ENCODE results near the gene GNA14.

The GNA14 gene

DNA sequence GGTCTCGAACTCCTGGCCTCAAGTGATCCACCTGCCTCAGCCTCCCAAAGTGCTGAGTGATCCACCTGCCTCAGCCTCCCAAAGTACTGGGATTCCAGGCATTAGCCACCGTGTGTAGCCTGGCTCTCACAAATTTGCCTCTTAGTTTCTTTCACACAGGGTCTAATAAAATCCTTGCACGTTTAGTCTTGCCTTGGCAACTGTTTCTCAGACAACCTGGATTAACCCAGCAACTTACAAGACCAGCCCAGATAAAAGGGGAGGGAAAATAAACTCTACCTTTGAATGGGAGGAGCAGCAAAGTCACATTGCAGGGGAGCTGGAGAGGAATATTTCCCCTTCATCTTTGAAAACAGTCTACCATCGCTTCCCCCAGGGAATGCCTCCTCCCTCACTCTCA lies 29.3 kb upstream of the GNA14 start:
- Histone ChIP-seq H3K27ac (ENCODE audit: low read depth in 2 of 2, low read length in 2 of 2) (no peak overlapping the region), H3K9me3 (ENCODE audit: control insufficient read depth in 2 of 2, low read length in 2 of 2) (no peaks in the 10 kb centered on the region), H3K4me3 (ENCODE audit: low read length in 2 of 2) (no peak overlapping the region), H3K9ac (ENCODE audit: low read depth in 1 of 2, low read length in 2 of 2) (no peak overlapping the region), H3K4me1 (ENCODE audit: control insufficient read depth in 2 of 2, insufficient read depth in 2 of 2, low read length in 2 of 2) (peaks cover 0 to 2% of the 10 kb centered on the region in 2 donors), H3K36me3 (ENCODE audit: control insufficient read depth in 2 of 2, insufficient read depth in 2 of 2, low read length in 2 of 2) (no peaks in the 10 kb centered on the region), H3K27me3 (ENCODE audit: control insufficient read depth in 2 of 2, insufficient read depth in 2 of 2, low read length in 2 of 2) (no peaks in the 10 kb centered on the region)

- H3K9me3 ChIP-seq (ENCODE audit: control insufficient read depth in 2 of 2, low read length in 2 of 2), result no peaks in the 10 kb centered on the region
- H3K4me1 ChIP-seq (ENCODE audit: control insufficient read depth in 2 of 2, insufficient read depth in 2 of 2, low read length in 2 of 2), result peaks cover 0 to 2% of the 10 kb centered on the region in 2 donors
- H3K9ac ChIP-seq (ENCODE audit: low read depth in 1 of 2, low read length in 2 of 2), result no peak overlapping the region
- H3K27me3 ChIP-seq (ENCODE audit: control insufficient read depth in 2 of 2, insufficient read depth in 2 of 2, low read length in 2 of 2), result no peaks in the 10 kb centered on the region
- H3K4me3 ChIP-seq (ENCODE audit: low read length in 2 of 2), result no peak overlapping the region
- peak overlapping the region; percentile 18 to 47 for H3K27ac ChIP-seq (ENCODE audit: low read depth in 2 of 2, low read length in 2 of 2)
- no peaks in the 10 kb centered on the region for H3K36me3 ChIP-seq (ENCODE audit: control insufficient read depth in 2 of 2, insufficient read depth in 2 of 2, low read length in 2 of 2)
Observed at GRCh38 chr9:77673941-77674791, 26.0 kb upstream of the GNA14 start.

DNA sequence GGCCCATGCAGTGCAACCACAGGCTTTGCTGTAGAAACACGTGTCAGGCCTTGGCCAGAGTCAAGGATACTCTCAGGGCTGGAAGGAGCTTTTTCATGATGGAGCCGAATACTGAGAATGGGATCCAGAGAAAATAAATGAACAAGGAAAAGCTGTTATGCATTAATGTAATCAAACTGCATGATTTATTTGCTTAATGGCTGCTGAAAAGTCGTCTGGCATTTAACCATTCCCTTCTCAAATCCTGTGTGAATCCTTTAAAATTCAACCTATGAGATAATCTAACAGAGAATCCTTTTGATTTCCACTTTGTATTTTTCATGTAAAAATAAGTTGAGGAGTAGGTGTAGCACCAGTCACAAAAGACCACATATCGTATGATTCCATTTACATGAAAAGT lies 24.1 kb upstream of the GNA14 start:
- Histone ChIP-seq H3K9ac (ENCODE audit: low read depth in 1 of 2, low read length in 2 of 2) (no peak overlapping the region), H3K36me3 (ENCODE audit: control insufficient read depth in 2 of 2, insufficient read depth in 2 of 2, low read length in 2 of 2) (no peaks in the 10 kb centered on the region), H3K4me1 (ENCODE audit: control insufficient read depth in 2 of 2, insufficient read depth in 2 of 2, low read length in 2 of 2) (no peaks in the 10 kb centered on the region), H3K27ac (ENCODE audit: low read depth in 2 of 2, low read length in 2 of 2) (no peak overlapping the region), H3K4me3 (ENCODE audit: low read length in 2 of 2) (no peak overlapping the region), H3K9me3 (ENCODE audit: control insufficient read depth in 2 of 2, low read length in 2 of 2) (no peaks in the 10 kb centered on the region), H3K27me3 (ENCODE audit: control insufficient read depth in 2 of 2, insufficient read depth in 2 of 2, low read length in 2 of 2) (no peaks in the 10 kb centered on the region)

- H3K4me3 ChIP-seq (ENCODE audit: low read length in 2 of 2), result no peak overlapping the region
- no peak overlapping the region for H3K27ac ChIP-seq (ENCODE audit: low read depth in 2 of 2, low read length in 2 of 2)
- H3K9me3 ChIP-seq (ENCODE audit: control insufficient read depth in 2 of 2, low read length in 2 of 2), result no peaks in the 10 kb centered on the region
- no peak overlapping the region for H3K9ac ChIP-seq (ENCODE audit: low read depth in 1 of 2, low read length in 2 of 2)
- H3K27me3 ChIP-seq (ENCODE audit: control insufficient read depth in 2 of 2, insufficient read depth in 2 of 2, low read length in 2 of 2), result no peaks in the 10 kb centered on the region
- H3K4me1 ChIP-seq (ENCODE audit: control insufficient read depth in 2 of 2, insufficient read depth in 2 of 2, low read length in 2 of 2), result peaks cover 0 to 8% of the 10 kb centered on the region in 2 donors
- no peaks in the 10 kb centered on the region for H3K36me3 ChIP-seq (ENCODE audit: control insufficient read depth in 2 of 2, insufficient read depth in 2 of 2, low read length in 2 of 2)
Observed at GRCh38 chr9:77667151-77667550, 19.0 kb upstream of the GNA14 start.

GRCh38 chr9:77663754-77664153 lies 15.6 kb upstream of the GNA14 start:
- Histone ChIP-seq H3K9ac (ENCODE audit: low read depth in 1 of 2, low read length in 2 of 2) (no peak overlapping the region), H3K36me3 (ENCODE audit: control insufficient read depth in 2 of 2, insufficient read depth in 2 of 2, low read length in 2 of 2) (no peaks in the 10 kb centered on the region)

GRCh38 chr9:77661566-77662085 lies 13.5 kb upstream of the GNA14 start:
- H3K9ac ChIP-seq (ENCODE audit: low read depth in 1 of 2, low read length in 2 of 2), result no peak overlapping the region
- no peak overlapping the region for H3K27ac ChIP-seq (ENCODE audit: low read depth in 2 of 2, low read length in 2 of 2)
- H3K4me3 ChIP-seq (ENCODE audit: low read length in 2 of 2), result no peak overlapping the region
- no peaks in the 10 kb centered on the region for H3K9me3 ChIP-seq (ENCODE audit: control insufficient read depth in 2 of 2, low read length in 2 of 2)
- peaks cover 0 to 8% of the 10 kb centered on the region in 2 donors for H3K4me1 ChIP-seq (ENCODE audit: control insufficient read depth in 2 of 2, insufficient read depth in 2 of 2, low read length in 2 of 2)
- H3K36me3 ChIP-seq (ENCODE audit: control insufficient read depth in 2 of 2, insufficient read depth in 2 of 2, low read length in 2 of 2), result no peaks in the 10 kb centered on the region
- no peaks in the 10 kb centered on the region for H3K27me3 ChIP-seq (ENCODE audit: control insufficient read depth in 2 of 2, insufficient read depth in 2 of 2, low read length in 2 of 2)

More at GRCh38 chr9:77663754-77664153, 15.6 kb upstream of the GNA14 start:
- Histone ChIP-seq H3K27me3 (ENCODE audit: control insufficient read depth in 2 of 2, insufficient read depth in 2 of 2, low read length in 2 of 2) (no peaks in the 10 kb centered on the region), H3K4me1 (ENCODE audit: control insufficient read depth in 2 of 2, insufficient read depth in 2 of 2, low read length in 2 of 2) (peaks cover 0 to 8% of the 10 kb centered on the region in 2 donors), H3K9me3 (ENCODE audit: control insufficient read depth in 2 of 2, low read length in 2 of 2) (no peaks in the 10 kb centered on the region), H3K4me3 (ENCODE audit: low read length in 2 of 2) (no peak overlapping the region), H3K27ac (ENCODE audit: low read depth in 2 of 2, low read length in 2 of 2) (no peak overlapping the region)

DNA sequence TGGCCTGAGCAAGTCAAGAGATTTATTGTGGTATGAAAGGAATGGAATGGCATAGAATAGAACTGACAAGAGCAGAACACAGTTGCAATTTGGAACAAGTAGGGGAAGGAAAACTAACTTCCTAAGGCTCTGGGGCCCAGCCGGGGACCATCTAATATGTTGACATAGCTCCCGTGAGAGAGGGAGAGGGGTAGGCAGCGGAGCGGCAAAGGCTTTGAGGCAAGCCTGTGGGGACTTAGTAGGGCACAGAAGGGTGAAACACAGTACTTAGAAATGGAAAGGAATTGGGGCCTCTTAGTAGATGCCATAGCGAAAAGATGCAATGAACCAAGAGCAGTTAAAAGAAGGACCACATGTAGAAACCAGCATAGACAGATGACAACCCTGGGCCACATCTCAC lies 11.8 kb upstream of the GNA14 start:
- no peaks in the 10 kb centered on the region for H3K27me3 ChIP-seq (ENCODE audit: control insufficient read depth in 2 of 2, insufficient read depth in 2 of 2, low read length in 2 of 2)

DNA sequence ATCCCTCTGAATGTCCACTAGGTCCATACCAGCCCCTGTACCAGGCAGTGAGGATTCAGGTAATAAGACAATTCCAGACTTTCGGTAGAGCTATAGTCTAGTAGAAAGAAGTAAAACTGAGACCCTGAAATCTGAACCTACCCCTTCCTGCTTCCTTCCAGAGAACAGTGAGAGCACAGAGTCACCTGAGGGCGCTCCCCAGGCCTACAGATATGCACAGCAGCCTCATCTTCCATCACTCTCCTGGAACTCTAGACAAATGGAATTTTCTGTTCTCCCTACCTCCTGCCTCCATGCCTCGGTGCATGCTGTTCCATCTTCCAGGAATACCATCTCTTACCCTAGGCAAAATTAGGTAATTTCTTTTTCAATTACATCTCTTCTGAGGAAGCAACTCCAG lies 3.1 kb upstream of the GNA14 start:
- peaks cover 0 to 5% of the 10 kb centered on the region in 2 donors for H3K27me3 ChIP-seq (ENCODE audit: control insufficient read depth in 2 of 2, insufficient read depth in 2 of 2, low read length in 2 of 2)
- H3K27ac ChIP-seq (ENCODE audit: low read depth in 2 of 2, low read length in 2 of 2), result no peak overlapping the region
- H3K9ac ChIP-seq (ENCODE audit: low read depth in 1 of 2, low read length in 2 of 2), result no peak overlapping the region

More for the DNA sequence above, 11.8 kb upstream of the GNA14 start:
- Histone ChIP-seq H3K36me3 (ENCODE audit: control insufficient read depth in 2 of 2, insufficient read depth in 2 of 2, low read length in 2 of 2) (no peaks in the 10 kb centered on the region), H3K4me1 (ENCODE audit: control insufficient read depth in 2 of 2, insufficient read depth in 2 of 2, low read length in 2 of 2) (peaks cover 0 to 8% of the 10 kb centered on the region in 2 donors), H3K27ac (ENCODE audit: low read depth in 2 of 2, low read length in 2 of 2) (no peak overlapping the region), H3K9me3 (ENCODE audit: control insufficient read depth in 2 of 2, low read length in 2 of 2) (no peaks in the 10 kb centered on the region), H3K9ac (ENCODE audit: low read depth in 1 of 2, low read length in 2 of 2) (no peak overlapping the region), H3K4me3 (ENCODE audit: low read length in 2 of 2) (no peak overlapping the region)

DNA sequence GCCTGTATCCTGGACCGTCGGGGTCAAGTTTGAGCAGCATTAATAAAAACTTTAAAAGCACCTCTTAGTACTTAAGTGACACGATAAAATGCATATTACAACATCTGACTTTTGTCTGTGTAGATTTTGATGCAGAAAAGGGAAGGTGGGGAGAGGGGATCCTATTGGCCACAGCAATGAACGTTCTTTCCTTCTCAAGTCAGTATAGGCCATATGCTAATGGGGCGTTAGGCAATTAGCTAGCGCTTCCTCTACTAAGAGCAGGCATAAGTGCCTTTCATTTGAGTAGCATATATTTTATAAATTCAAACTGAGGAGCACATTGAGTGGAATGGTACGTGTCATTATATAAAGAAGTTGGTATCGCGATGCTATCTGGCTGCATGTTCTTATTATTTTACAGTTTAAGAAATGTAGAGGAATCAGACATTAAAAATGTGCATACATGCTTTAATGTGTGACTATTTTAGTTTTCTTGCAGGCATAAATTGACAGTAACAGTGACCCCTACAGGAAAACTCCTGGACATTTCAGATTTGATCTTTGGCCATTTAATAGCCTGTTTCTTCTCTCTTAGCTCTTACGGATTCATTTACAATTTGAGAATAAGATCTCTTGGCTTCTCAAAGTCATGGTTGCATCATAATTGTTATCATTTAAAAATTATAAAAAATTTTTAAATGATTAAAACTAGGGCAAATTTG lies 1.1 kb upstream of the GNA14 start:
- H3K9ac ChIP-seq (ENCODE audit: low read depth in 1 of 2, low read length in 2 of 2), result peak overlapping the region in 1 of 2 donors; percentile 83
- H3K27me3 ChIP-seq (ENCODE audit: control insufficient read depth in 2 of 2, insufficient read depth in 2 of 2, low read length in 2 of 2), result peaks cover 0 to 5% of the 10 kb centered on the region in 2 donors
- H3K9me3 ChIP-seq (ENCODE audit: control insufficient read depth in 2 of 2, low read length in 2 of 2), result no peaks in the 10 kb centered on the region
- peak overlapping the region; percentile 66 to 78 for H3K4me3 ChIP-seq (ENCODE audit: low read length in 2 of 2)
- peaks cover 5 to 8% of the 10 kb centered on the region in 2 donors for H3K4me1 ChIP-seq (ENCODE audit: control insufficient read depth in 2 of 2, insufficient read depth in 2 of 2, low read length in 2 of 2)
- no peaks in the 10 kb centered on the region for H3K36me3 ChIP-seq (ENCODE audit: control insufficient read depth in 2 of 2, insufficient read depth in 2 of 2, low read length in 2 of 2)
- H3K27ac ChIP-seq (ENCODE audit: low read depth in 2 of 2, low read length in 2 of 2), result peak overlapping the region; percentile 72 to 80

More for the DNA sequence above, 3.1 kb upstream of the GNA14 start:
- Histone ChIP-seq H3K4me1 (ENCODE audit: control insufficient read depth in 2 of 2, insufficient read depth in 2 of 2, low read length in 2 of 2) (peaks cover 5 to 8% of the 10 kb centered on the region in 2 donors), H3K4me3 (ENCODE audit: low read length in 2 of 2) (no peak overlapping the region), H3K9me3 (ENCODE audit: control insufficient read depth in 2 of 2, low read length in 2 of 2) (no peaks in the 10 kb centered on the region), H3K36me3 (ENCODE audit: control insufficient read depth in 2 of 2, insufficient read depth in 2 of 2, low read length in 2 of 2) (no peaks in the 10 kb centered on the region)
